Choroid plexus epithelial cell (primary cell): ENCODE results near the gene CNIH2.

Experiments used
- DNase-seq: peaks from one replicate; pipeline ENCODE4 v3.0.0-alpha.2; 2010; ENCODE audit warnings: low read depth
- H3K4me3 ChIP-seq: 2 replicates; pipeline ENCODE4 v1.5.1; 2011; ENCODE audit warnings: low read depth, mild to moderate bottlenecking, control low read depth, low read length, moderate library complexity
- TF ChIP-seq, protein P1 (sequence below): conservative IDR thresholded peaks from 2 replicates; pipeline ENCODE4 v1.5.1; 2011; ENCODE audit warnings: low read depth, mild to moderate bottlenecking, control low read depth, inconsistent platforms, low read length, moderate library complexity

Gene CNIH2

DNA sequence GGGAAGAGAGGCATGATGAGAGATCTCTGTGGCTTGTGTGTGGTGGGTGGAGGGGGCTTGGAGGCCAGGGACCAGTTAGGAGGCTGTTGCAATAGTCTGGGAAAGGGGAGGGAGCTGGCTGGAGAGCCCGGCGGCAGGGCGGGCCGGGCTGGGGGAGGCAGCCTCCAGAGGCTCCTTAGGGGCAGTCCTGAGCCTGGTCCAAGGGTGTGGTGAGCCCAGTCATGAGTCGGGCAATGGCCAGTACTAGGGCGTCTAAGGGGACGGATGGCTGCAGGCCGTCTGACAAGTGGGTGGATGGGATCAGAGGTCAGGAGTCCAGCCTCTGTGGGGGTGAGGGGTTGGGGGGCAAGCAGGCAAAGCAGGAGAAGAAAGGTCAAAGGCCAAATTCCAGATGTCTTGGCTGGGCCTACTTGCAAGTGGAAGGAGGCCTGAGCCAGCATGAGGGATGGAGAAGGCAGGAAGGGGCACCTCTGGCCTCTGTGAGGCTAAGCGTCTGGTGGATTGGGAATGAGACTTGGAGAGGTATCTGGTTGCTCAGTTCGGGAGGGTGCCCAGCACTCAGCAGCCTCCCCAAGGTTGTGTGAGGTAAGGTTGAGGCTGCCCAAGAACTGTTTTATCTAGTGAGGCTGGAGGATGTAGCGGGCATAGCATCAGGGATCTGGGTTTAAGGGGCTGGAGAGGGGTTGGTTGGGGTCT lies 44.9 kb downstream of the CNIH2 start:
- no peak overlapping the region for H3K4me3 ChIP-seq
- TF ChIP-seq, protein P1, sequence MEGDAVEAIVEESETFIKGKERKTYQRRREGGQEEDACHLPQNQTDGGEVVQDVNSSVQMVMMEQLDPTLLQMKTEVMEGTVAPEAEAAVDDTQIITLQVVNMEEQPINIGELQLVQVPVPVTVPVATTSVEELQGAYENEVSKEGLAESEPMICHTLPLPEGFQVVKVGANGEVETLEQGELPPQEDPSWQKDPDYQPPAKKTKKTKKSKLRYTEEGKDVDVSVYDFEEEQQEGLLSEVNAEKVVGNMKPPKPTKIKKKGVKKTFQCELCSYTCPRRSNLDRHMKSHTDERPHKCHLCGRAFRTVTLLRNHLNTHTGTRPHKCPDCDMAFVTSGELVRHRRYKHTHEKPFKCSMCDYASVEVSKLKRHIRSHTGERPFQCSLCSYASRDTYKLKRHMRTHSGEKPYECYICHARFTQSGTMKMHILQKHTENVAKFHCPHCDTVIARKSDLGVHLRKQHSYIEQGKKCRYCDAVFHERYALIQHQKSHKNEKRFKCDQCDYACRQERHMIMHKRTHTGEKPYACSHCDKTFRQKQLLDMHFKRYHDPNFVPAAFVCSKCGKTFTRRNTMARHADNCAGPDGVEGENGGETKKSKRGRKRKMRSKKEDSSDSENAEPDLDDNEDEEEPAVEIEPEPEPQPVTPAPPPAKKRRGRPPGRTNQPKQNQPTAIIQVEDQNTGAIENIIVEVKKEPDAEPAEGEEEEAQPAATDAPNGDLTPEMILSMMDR: no peak
- no peak for DNase-seq

DNA sequence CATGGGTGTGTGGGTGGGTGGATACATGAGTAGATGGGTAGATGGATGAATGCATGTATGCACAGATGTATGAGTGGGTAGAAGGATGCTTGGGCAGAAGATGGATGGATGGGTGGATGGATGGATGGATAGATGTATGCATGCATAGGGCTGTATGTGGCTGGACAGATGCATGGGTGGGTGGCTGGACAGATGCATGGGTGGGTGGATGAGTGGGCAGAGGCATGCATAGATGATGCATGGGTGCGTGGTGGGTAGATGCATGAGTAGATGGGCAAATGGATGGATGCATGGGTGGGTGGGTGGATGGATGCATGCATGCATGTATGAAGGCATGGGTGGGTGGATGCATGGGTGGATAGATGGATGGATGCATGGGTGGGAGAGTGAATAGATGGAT lies 45.7 kb downstream of the CNIH2 start:
- TF ChIP-seq, protein P1: no peak
- no peak overlapping the region for H3K4me3 ChIP-seq
- no peak for DNase-seq

DNA sequence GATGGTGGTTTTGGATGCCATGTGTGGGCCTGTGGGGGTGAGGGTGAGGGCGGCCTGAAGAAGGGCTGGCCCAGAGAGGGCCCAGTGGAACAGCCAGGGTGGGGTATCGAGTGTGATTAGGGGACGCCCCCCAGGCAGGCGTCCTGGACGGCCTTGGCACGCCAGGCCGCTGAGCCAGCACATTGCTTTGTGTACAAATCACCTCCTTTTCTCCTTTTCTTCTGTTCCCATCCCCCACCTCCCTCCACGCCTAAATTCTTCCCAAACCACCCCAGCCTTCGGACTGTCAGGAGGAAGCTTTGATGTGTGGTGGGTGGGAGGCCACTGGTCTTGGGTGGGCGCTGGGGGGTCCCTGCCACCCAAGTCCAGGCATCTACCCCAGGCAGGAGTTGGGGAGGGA lies 46.7 kb downstream of the CNIH2 start:
- no peak overlapping the region for H3K4me3 ChIP-seq
- TF ChIP-seq, protein P1: no peak
- DNase-seq: peak; percentile 51

DNA sequence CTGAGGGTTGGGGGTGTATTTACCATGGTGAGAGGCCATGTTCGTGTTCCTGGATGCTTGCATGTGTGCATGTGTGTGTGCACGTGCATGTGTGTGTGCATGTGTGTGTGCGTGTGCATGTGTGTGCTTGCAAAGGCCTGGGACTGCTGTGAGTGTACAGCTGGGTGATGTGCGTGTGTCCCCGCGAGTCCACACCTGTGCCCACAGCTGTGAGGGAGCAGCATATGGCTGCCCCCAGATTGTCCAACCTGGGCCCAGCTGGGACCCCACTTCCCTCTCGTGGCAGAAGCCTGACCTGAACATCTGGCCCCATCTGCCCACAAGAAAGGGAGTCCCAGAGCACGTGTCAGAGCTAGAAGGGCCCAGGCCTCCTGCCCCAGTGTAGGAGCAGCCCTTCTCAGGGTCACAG lies 47.3 kb downstream of the CNIH2 start:
- DNase-seq: no peak
- TF ChIP-seq, protein P1: no peak
- no peak overlapping the region for H3K4me3 ChIP-seq

DNA sequence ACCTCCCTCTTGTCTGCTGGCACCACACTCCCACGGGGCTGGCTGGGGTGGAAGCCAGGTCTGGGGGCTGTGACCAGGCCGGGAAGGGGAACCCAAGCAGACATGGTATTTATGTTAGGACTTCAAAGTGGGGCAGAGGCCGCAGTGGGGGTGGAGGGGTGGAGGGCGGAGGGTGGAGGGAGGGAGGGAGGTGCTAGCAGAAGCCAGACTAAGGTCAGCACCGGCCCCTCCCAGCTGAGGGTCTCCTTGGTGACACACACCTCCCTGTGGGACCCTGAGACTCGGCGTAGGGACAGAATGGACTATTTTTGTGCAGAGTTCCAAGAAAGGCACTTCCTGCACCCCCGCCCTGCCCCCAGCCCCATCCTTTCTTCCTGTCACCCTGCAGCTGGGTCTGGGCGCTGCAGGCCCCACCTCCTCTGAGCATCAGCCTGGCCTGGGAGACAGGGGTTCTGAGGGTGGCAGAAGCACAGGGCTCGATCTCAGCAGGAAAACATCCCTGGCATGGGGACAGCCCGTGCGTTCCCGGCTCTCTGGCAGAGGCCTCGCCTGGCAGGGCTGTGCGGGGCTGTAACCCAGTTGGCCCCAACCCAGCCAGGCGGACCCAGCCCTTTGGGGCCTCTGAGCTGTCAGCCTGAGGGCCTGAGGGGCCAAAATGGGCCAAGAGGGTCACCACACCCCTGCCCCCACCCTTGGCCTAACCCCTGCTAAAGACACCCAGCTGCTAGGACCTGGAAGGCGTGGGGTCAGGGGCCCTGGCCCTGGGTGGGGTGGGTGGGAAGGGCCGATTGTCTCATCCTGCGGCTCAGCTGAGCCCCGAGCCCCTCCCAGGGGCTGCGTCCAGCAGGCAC lies 48.5 kb downstream of the CNIH2 start:
- TF ChIP-seq, protein P1: no peak
- DNase-seq: peak; percentile 21
- no peak overlapping the region for H3K4me3 ChIP-seq

GRCh38 chr11:66327171-66328030 lies 49.4 kb downstream of the CNIH2 start:
- H3K4me3 ChIP-seq: no peak overlapping the region
- DNase-seq: peak; percentile 71
- TF ChIP-seq, protein P1: peak; percentile 23
